ENCODE measurements around the gene HNRNPA3. TPM values are rescaled to one million over a fixed set of nuclear protein-coding genes. Genes with fewer than 3 reads are reported as not detected.

HNRNPA3 gene
- total and polyA plus RNA-seq, 2 donors (not counting 1 experiment from before 2014, with no cell fraction given): 45.1 to 200 TPM

GRCh38 chr2:177187631-177188312 is 24.8 kb upstream of the HNRNPA3 start:
- no peak overlapping the region for H3K4me3 Mint-ChIP-seq
- no peak overlapping the region for H3K4me3 ChIP-seq (ENCODE audit: control extremely low read depth in 1 of 5, extremely low read depth in 1 of 5, insufficient read depth in 1 of 5, low read depth in 2 of 5, low read length in 4 of 5)
- TF ChIP-seq, protein P1, sequence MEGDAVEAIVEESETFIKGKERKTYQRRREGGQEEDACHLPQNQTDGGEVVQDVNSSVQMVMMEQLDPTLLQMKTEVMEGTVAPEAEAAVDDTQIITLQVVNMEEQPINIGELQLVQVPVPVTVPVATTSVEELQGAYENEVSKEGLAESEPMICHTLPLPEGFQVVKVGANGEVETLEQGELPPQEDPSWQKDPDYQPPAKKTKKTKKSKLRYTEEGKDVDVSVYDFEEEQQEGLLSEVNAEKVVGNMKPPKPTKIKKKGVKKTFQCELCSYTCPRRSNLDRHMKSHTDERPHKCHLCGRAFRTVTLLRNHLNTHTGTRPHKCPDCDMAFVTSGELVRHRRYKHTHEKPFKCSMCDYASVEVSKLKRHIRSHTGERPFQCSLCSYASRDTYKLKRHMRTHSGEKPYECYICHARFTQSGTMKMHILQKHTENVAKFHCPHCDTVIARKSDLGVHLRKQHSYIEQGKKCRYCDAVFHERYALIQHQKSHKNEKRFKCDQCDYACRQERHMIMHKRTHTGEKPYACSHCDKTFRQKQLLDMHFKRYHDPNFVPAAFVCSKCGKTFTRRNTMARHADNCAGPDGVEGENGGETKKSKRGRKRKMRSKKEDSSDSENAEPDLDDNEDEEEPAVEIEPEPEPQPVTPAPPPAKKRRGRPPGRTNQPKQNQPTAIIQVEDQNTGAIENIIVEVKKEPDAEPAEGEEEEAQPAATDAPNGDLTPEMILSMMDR (IDR thresholded peaks at IDR 0.05): no peak
- no peak for TF ChIP-seq EZH2 (IDR thresholded peaks at IDR 0.05; ENCODE audit: borderline replicate concordance, insufficient read depth, low read depth, low read length, poor library complexity, severe bottlenecking)
- POLR2A ChIA-PET: no interaction called here
- no peak overlapping the region for H3K27ac ChIP-seq (ENCODE audit: low read length in 2 of 2)
- no peaks in the 10 kb centered on the region for H3K4me1 Mint-ChIP-seq
- no peaks in the 10 kb centered on the region for H3K9me3 Mint-ChIP-seq (ENCODE audit: insufficient read depth)
- intact Hi-C loops (cut with micrococcal nuclease): no loop called here
- no peaks in the 10 kb centered on the region for H3K27me3 ChIP-seq (replicated peaks in 1 of 4; ENCODE audit: control extremely low read depth in 1 of 4, control insufficient read depth in 3 of 4, insufficient read depth in 4 of 4, low read length in 3 of 4)
- no peak overlapping the region for H2AFZ ChIP-seq (ENCODE audit: insufficient read depth, low read depth, low read length, poor library complexity, severe bottlenecking)
- H3K9me3 ChIP-seq (ENCODE audit: control extremely low read depth in 1 of 3, control insufficient read depth in 2 of 3, insufficient read depth in 1 of 3, low read length in 2 of 3): no peaks in the 10 kb centered on the region
- H3K9ac ChIP-seq (ENCODE audit: low read length): no peak overlapping the region
- no peaks in the 10 kb centered on the region for H4K20me1 ChIP-seq (ENCODE audit: control insufficient read depth, insufficient read depth, low read length, poor library complexity, severe bottlenecking)
- H3K27me3 Mint-ChIP-seq: no peaks in the 10 kb centered on the region
- H3K27ac Mint-ChIP-seq: no peak overlapping the region
- no peaks in the 10 kb centered on the region for H3K79me2 ChIP-seq (ENCODE audit: control insufficient read depth, insufficient read depth, low read length)
- H3K4me2 ChIP-seq (replicated peaks; ENCODE audit: low read depth, low read length, poor library complexity, severe bottlenecking): no peak overlapping the region
- no peaks in the 10 kb centered on the region for H3K36me3 ChIP-seq (replicated peaks in 1 of 2; ENCODE audit: control extremely low read depth in 1 of 2, control insufficient read depth in 1 of 2, extremely low read depth in 1 of 2, insufficient read depth in 2 of 2, low read length in 1 of 2)
- H3K4me1 ChIP-seq (ENCODE audit: control insufficient read depth in 2 of 2, insufficient read depth in 2 of 2, low read length in 2 of 2): no peaks in the 10 kb centered on the region
- DNase-seq: no peak
- no peak for ATAC-seq (ENCODE audit: low read depth)
- WGBS (ENCODE audit: insufficient coverage): 89% methylated on average over 2 of the region's 8 CpGs
- CTCF ChIA-PET: no interaction called here

Data from B cell (primary cell).